Measurements from ENCODE around the gene FBP2. TPM values are rescaled to one million over a fixed set of nuclear protein-coding genes. Genes with fewer than 3 reads are reported as not detected.
A peak's percentile ranks its signal among the peaks of the same experiment; 100 is the strongest.

FBP2 gene
- total and polyA plus RNA-seq, 10 of the 15 experiments (the other 5 are each of a cell fraction or from before 2014, with no cell fraction given) = 0.07 to 1.1 (median 0.12) TPM; not detected in 6

- TF ChIP-seq ZNF687 (IDR thresholded peaks at IDR 0.05) (no peak), BACH1 (IDR thresholded peaks at IDR 0.05; ENCODE audit: borderline replicate concordance) (no peak), CREB1 (IDR thresholded peaks at IDR 0.05; ENCODE audit: low read depth) (peak; percentile 51; the same call in 1 of the 2 replicates), NR2C2 (IDR thresholded peaks at IDR 0.05; ENCODE audit: borderline replicate concordance, control insufficient read depth, insufficient read length, low read depth) (no peak), SMC3 (IDR thresholded peaks at IDR 0.05; ENCODE audit: borderline replicate concordance, low read length) (peak; percentile 90), NRF1 (conservative IDR thresholded peaks at IDR 0.05; ENCODE audit: low read depth, low read length) (no peak), HDAC6 (IDR thresholded peaks at IDR 0.05; ENCODE audit: unreplicated experiment) (no peak), SREBF2 (IDR thresholded peaks at IDR 0.05; ENCODE audit: low read length) (no peak), ATF7 (IDR thresholded peaks at IDR 0.05; ENCODE audit: low read depth) (peak; percentile 51; the same call in 1 of the 2 replicates), SP1 (IDR thresholded peaks at IDR 0.05; ENCODE audit: low read depth, low read length) (no peak), SIX5 (IDR thresholded peaks at IDR 0.05; ENCODE audit: low read depth, low read length, severe bottlenecking) (no peak), BMI1 (IDR thresholded peaks at IDR 0.05; ENCODE audit: borderline replicate concordance) (no peak), BRCA1 (IDR thresholded peaks at IDR 0.05; ENCODE audit: low read depth, low read length) (no peak), NR2F1 (conservative IDR thresholded peaks at IDR 0.05) (no peak), CREM (IDR thresholded peaks at IDR 0.05; ENCODE audit: low read depth) (peak; percentile 80), LARP7 (IDR thresholded peaks at IDR 0.05) (0 out of 2 replicates have a peak, but pooled peaks have one; percentile 23), NR2C1 (IDR thresholded peaks at IDR 0.05) (no peak), TAF1 (IDR thresholded peaks at IDR 0.05; ENCODE audit: borderline replicate concordance, low read depth, low read length) (no peak), FOXM1 (IDR thresholded peaks at IDR 0.05; ENCODE audit: low read depth, low read length) (no peak), ELK1 (IDR thresholded peaks at IDR 0.05; ENCODE audit: low read depth, low read length) (no peak), IKZF1 (conservative IDR thresholded peaks at IDR 0.05) (0 out of 2 replicates have a peak, but pooled peaks have one; percentile 24), BCL11A (IDR thresholded peaks at IDR 0.05; ENCODE audit: low read depth, low read length) (no peak), ZNF622 (IDR thresholded peaks at IDR 0.05) (no peak), FOS (IDR thresholded peaks at IDR 0.05; ENCODE audit: borderline replicate concordance, extremely low read depth, insufficient read length) (no peak), NFYB (IDR thresholded peaks at IDR 0.05; ENCODE audit: insufficient read depth, low read depth, low read length) (no peak), MYB (IDR thresholded peaks at IDR 0.05; ENCODE audit: borderline replicate concordance, low read depth, low read length) (no peak), SPI1 (IDR thresholded peaks at IDR 0.05; ENCODE audit: borderline replicate concordance, insufficient read depth, low read depth, low read length) (no peak), RFX5 (IDR thresholded peaks at IDR 0.05; ENCODE audit: low read depth, low read length) (0 out of 2 replicates have a peak, but pooled peaks have one; percentile 15)
Observed at GRCh38 chr9:94603259-94604160, 9.9 kb upstream of the FBP2 start (continued).
